ENCODE results near the gene CAPN1.

DNA sequence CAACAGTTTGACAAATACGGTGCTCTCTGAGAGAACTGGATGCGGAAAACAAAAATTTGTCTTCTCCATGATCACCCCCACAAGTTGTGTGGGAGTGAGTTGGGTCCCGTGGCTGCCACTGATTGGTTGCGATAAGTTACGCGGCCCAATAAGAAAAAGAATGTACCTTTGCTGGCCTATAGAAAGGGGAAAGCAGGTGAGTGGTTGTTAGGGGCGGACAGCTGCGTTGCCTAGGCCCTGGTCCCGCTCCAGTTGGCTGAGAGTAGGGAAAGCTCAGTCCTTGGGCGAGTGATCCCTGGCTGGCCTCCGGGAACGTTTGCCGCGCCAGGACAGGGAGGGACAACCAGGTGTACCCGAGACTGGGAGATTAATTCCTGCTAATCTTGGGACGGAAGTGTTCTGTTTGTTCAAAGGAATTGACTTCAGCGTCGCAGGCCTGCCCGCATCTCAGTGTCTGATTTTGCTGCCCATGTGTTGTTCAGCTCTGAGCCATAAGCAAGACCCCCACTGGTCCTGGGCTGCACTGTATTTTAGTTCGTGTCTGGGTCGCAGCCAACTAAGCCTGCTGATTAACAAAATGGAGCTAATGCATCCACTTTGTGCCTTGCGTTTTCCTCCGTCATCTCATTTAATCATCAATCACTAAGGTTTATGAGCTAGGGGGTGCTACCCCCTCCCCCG lies 46.6 kb upstream of the CAPN1 start:
- TF ChIP-seq, protein P1, sequence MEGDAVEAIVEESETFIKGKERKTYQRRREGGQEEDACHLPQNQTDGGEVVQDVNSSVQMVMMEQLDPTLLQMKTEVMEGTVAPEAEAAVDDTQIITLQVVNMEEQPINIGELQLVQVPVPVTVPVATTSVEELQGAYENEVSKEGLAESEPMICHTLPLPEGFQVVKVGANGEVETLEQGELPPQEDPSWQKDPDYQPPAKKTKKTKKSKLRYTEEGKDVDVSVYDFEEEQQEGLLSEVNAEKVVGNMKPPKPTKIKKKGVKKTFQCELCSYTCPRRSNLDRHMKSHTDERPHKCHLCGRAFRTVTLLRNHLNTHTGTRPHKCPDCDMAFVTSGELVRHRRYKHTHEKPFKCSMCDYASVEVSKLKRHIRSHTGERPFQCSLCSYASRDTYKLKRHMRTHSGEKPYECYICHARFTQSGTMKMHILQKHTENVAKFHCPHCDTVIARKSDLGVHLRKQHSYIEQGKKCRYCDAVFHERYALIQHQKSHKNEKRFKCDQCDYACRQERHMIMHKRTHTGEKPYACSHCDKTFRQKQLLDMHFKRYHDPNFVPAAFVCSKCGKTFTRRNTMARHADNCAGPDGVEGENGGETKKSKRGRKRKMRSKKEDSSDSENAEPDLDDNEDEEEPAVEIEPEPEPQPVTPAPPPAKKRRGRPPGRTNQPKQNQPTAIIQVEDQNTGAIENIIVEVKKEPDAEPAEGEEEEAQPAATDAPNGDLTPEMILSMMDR (IDR thresholded peaks at IDR 0.05): no peak
- TF ChIP-seq EZH2 (IDR thresholded peaks at IDR 0.05): no peak
